Activated T-helper 1 cell treated with Interleukin-2 at 50 U/mL for 16 hours (primary cell): ENCODE results near the gene STOML2.
A peak's percentile ranks its signal among the peaks of the same experiment; 100 is the strongest.

Source experiments
- DNase-seq: peaks from one replicate; pipeline ENCODE4 v3.0.0-alpha.2; 2020; ENCODE audit warnings: low read depth

Gene STOML2

GRCh38 chr9:35107297-35108290, 4.7 kb upstream of the STOML2 start:
- DNase-seq: no peak

- DNase-seq: no peak
Observed at GRCh38 chr9:35106343-35106730, 3.4 kb upstream of the STOML2 start.

- DNase-seq: no peak
Observed at GRCh38 chr9:35105571-35106342, 2.8 kb upstream of the STOML2 start.

GRCh38 chr9:35105126-35105525, 2.2 kb upstream of the STOML2 start:
- no peak for DNase-seq

- no peak for DNase-seq
Observed at GRCh38 chr9:35104586-35104985, 1.7 kb upstream of the STOML2 start.

- no peak for DNase-seq
Observed at GRCh38 chr9:35103660-35104191, 795 bp upstream of the STOML2 start.

GRCh38 chr9:35102465-35102768, 514 bp downstream of the STOML2 start:
- DNase-seq: no peak

GRCh38 chr9:35097573-35097972, 5.4 kb downstream of the STOML2 start:
- DNase-seq: no peak

GRCh38 chr9:35096035-35096849, 6.7 kb downstream of the STOML2 start, which contains the start of gene PIGO:
TSS of gene PIGO (minus strand) at chr9:35096591. CDS start at chr9:35095565, 1,026 bp downstream.
- peak; percentile 85 for DNase-seq

- no peak for DNase-seq
Observed at GRCh38 chr9:35091536-35091935, 11.4 kb downstream of the STOML2 start.

- no peak for DNase-seq
Observed at GRCh38 chr9:35089434-35089833, 13.5 kb downstream of the STOML2 start.

- no peak for DNase-seq
Observed at GRCh38 chr9:35085078-35085477, 17.9 kb downstream of the STOML2 start.

GRCh38 chr9:35079426-35080341, 23.2 kb downstream of the STOML2 start, which contains the start of gene FANCG:
TSS of gene FANCG (minus strand) at chr9:35079942. CDS start at chr9:35079524, 418 bp downstream.
- DNase-seq: peak; percentile 68

- no peak for DNase-seq
Observed at GRCh38 chr9:35079041-35079425, 23.9 kb downstream of the STOML2 start.

- DNase-seq: no peak
Observed at GRCh38 chr9:35078066-35078465, 24.9 kb downstream of the STOML2 start.

GRCh38 chr9:35076848-35077247, 26.1 kb downstream of the STOML2 start:
- DNase-seq: no peak

- DNase-seq: no peak
Observed at GRCh38 chr9:35075358-35075757, 27.6 kb downstream of the STOML2 start.

- DNase-seq: no peak
Observed at GRCh38 chr9:35074791-35075190, 28.1 kb downstream of the STOML2 start.

GRCh38 chr9:35074141-35074540, 28.8 kb downstream of the STOML2 start:
- DNase-seq: no peak

GRCh38 chr9:35073279-35073612, 29.7 kb downstream of the STOML2 start:
- DNase-seq: no peak
